ENCODE measurements around the gene ASTN2.

Gene ASTN2

GRCh38 chr9:116416421-116416820 lies 998.4 kb downstream of the ASTN2 start:
- DNase-seq (ENCODE audit: low spot score): no peak

- DNase-seq (ENCODE audit: low spot score): no peak
Measured at GRCh38 chr9:116414374-116414773, 1000.5 kb downstream of the ASTN2 start.

DNA sequence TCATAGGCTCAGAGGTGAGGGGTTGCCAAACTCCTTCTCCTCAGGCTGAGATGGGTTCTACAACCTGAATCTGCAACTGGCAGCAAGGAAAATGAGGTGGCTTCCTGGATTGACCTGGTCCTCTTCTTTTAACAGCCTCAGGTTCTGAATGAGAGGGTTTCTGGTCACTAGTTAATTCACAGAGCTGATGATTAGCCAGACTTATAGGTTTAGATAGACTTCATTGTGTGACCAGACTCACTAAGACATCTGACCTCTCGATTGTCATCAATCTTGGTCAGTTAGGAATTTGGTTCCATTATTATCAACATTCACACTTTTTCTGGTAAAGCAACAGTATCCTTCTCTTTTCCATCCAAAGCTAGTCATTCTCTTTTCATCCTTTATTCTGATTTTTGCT lies 1003.4 kb downstream of the ASTN2 start:
- DNase-seq (ENCODE audit: low spot score): no peak

- no peak for DNase-seq (ENCODE audit: low spot score)
Measured at GRCh38 chr9:116409638-116410037, 1005.2 kb downstream of the ASTN2 start.

DNA sequence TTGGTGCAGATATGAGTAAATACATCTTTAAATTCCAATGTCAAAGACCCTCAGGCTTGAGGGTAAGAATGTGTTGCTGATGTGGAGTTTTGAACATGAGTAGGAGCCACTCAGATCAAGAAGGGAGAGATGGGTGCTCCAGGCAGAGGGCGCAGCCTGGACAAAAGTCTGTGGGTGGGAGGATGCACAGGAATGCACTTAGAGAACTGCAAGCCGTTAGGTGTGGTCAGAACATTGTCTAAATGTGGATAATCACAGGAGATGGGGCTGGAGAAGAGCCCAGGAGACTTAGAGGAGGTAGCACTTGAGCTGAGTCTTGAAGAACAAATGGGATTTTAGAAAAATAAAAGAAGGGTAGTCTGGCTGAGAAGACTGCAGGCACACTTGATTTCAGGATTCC lies 1005.7 kb downstream of the ASTN2 start:
- DNase-seq (ENCODE audit: low spot score): no peak

DNA sequence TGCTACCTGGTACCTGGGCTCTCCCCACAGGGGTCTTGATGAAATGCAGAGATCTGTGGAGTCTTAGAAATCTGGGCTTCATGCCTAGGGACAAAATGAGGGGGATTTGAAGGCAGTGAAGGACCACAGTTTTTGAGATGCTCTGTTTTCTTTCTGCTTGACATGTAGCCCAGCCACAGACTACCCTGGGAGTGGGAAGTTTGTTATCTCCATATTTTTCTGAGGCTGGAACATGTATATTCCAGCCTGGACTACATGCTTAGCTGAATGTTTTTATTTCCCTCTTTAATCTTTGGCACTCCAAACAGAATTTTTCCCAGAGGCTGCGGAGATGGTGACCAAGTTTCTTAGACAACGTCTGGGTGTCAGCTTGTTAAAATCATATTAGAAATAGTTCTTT lies 1008.4 kb downstream of the ASTN2 start:
- DNase-seq (ENCODE audit: low spot score): no peak

GRCh38 chr9:116405321-116405720 lies 1009.5 kb downstream of the ASTN2 start:
- DNase-seq (ENCODE audit: low spot score): no peak

- DNase-seq (ENCODE audit: low spot score): no peak
Measured at GRCh38 chr9:116404228-116404627, 1010.6 kb downstream of the ASTN2 start.

DNA sequence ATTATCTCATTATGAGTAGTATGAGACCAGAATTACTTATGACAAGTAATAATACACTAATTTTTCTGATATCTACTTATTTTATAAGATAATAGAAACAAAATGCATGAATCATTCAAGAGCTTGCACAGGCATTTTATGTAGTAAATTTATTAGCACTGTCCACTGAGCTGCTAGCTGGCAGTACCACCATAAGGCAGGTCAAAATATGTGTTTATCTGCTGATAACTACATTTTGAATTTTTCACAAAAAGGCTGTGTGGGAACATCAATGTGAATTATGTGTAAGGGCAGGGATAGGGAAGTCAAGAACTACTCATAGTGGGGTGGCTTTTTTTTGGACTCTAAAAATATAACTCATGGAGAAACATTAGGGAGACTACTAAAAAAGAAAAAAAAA lies 1011.7 kb downstream of the ASTN2 start:
- DNase-seq (ENCODE audit: low spot score): no peak

DNA sequence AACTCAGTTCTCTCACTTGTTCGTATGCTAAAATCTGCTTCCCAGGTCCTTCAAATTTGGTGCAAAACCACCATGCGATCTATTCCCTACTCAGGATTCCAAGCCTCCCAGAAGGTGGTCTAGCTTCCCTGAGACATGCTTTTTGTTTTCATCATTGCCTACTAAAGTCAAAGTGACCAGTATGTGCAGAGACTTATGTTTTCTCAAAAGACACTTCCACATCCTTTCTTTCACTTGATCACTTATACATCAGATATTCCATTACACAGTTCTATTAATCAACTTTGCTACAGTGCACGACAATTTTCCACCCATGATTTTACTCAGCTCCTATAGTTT lies 1019.2 kb downstream of the ASTN2 start:
- no peak for DNase-seq (ENCODE audit: low spot score)

DNA sequence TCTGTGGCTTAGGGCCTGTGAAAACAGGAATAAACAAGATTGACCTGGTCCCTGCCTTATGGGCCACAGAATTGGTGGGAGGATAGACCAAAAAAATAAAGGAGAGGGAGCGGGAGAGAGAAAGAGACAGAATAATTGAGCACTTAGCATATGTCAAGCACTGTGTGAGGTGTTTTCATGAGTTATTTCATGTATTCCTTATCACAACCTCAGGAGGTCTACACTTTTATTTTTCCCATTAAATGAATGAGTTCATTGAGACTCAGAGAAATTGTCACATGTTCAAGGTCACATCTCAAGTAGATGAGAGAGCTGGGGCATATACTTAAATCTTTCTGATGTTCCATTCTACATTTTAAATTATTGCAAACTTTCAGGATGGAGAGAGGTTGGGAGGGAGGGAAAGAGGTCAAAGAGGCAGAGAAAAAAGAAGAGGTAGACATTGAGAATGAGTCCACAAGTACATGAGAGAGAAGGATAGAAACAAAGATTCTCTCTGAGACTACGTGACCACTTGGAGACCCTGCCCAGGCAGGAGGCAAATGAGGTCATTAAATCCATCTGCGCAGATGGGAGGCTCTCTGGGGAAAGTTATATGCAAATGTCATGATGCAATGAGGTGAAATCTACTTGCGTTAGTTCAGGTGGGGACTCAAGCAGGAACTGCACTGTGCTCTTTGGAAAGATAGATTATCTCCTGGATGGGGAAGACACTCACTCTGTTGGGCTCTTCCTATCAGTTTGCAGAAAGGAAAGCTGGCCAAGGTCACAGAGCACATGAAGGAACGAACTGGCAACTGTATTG lies 1019.8 kb downstream of the ASTN2 start:
- DNase-seq (ENCODE audit: low spot score): no peak

DNA sequence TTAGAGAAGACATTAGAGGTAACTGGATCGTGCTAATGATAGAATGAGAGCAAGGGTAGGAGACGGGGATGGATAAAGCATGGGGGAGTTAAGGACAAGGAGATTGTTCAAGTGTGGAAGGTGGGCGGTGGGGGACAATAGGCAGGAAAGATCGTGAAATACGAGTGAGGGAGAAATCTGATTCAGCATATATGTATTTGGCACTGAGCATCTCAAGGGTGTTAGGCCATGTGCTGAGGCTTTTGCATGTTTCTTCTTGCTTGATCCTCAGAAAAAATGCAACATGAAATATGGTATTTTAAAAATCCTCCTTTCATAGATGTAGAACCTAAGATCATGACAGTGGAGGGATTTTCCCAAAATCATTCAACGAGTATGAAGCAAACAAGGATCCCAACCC lies 1020.8 kb downstream of the ASTN2 start:
- no peak for DNase-seq (ENCODE audit: low spot score)

DNA sequence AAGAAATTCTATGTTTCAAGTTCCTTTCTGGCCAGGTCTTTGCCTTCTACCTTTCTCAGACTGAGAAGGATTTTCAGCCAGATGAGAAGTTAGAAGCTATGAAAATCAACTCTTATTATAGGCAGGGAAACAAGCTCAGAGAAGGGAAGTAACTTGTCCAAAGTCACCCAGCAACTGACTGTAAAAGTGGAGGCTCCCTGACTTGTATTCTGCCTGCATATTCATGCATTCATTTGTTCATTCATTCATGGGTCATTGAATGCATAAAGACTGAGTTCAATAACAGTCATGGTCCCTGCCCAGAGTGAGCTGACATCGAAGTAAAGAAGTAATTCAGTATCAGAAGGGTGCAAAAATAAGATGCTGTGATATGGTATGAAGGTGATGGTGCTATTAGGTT lies 1021.7 kb downstream of the ASTN2 start:
- no peak for DNase-seq (ENCODE audit: low spot score)

DNA sequence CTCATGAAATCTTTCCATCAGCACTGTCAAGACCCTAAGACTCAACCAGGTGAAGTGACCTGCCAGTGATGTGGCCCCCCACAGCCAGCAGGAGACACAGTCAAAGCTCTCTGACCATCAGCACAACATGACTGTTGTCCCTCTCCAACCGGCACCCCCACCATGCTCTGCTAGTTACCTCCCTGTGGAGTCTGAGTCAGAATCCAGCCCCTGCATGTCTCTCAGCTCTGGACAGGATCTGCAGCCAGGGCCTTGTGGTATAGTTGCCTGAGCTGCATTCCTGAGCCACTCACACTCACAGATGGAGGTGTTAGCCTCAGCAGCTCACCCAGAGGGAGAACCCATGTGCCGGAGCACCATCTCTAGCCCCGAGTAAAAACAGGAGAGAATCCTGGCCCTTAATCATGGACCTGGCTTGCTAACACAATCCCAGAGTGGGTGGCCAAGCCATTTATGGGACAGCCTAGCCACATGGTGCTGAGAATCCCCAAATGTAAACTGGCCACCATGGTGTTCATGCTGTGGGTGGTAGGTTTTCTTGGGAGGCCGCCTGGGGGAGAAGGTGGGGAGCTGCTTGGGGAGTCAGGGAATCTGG lies 1023.5 kb downstream of the ASTN2 start:
- no peak for DNase-seq (ENCODE audit: low spot score)

GRCh38 chr9:116390303-116391228 lies 1024.3 kb downstream of the ASTN2 start:
- DNase-seq (ENCODE audit: low spot score): no peak

DNA sequence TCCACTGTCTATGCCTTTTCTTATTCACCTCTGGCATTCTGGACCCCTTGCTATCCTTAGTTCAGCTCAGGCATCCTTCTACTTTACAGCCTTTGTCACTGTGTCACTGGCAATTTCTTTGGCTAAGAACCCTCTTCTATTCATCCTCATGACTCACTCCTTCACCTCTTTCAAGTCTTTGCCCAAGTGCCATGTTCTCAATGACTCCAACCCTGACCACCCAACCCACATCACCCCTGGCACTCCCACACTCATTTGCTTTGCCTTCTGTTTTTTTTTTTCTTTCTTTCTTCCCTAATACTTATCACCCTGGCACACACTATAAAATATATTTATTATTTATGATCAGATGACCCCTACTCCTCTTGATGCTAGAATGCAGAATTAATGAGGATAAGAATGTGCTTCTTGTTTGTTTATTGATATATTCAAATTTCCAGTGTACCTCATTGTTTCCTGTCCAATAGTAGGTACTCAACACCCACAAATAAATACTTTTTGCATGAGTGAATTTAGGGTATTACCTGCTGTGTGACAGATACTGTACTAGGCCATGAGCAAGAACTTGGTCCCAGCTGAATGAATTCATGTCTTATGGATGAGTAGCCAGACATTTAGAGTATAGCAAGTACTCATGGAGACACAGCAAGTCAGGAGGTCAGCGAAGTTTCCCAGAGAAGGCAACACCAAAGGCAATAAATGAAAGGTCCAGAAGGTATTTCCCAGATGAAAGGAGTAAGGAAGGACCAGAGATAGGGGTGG lies 1025.1 kb downstream of the ASTN2 start:
- no peak for DNase-seq (ENCODE audit: low spot score)

DNA sequence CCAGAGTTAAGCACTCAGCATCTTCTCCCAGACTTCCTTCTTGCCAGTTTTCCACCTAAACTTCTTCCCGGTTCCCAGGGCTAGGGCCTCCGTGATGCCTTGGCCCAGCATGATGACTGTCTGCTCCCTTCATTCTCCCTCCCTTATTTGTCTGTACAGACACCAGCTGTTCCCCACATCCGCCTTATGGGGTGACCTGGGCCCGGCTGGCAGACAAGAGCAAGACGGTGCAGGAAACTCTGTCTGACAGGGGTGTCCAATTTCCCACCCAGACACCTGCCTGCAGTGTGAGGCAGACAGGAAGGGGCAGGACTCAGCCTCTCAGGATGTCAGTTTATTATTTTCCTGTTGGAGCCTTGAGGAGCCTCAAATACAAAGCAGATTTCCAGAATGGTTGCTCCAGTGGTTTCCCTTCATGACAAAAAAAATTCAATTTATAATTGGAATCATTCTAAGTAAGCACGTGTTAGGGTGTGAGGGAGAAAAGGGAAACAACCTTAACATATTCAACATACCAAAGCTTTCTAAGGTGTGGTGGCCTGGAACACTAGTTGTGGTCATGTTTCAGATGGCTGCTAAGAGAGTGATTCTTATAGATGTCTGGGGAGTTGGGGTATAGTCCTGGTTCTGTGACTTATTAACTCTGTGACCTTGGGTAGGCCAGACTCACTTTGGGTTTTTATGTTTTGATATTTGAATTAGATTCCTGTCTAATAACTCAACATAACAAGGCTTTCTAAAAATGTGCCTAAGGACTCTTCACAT lies 1026.7 kb downstream of the ASTN2 start:
- no peak for DNase-seq (ENCODE audit: low spot score)

DNA sequence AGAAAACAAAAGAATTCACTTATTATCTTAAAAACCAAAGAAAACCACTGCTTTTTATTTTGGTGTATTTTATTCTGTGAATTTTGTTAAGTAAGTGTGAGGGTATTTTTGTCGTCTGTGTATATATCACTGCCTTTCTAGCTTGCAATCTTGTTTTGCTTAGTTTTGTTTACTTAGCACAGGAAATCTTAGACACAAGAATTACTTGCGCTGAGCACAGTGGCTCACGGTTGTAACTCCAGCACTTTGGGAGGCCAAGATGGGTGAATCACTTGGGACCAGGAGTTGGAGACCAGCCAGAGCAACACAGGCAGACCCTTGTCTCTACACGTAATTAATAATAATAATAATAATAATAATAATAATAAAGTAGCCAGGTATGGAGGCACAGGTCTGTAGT lies 1030.9 kb downstream of the ASTN2 start:
- no peak for DNase-seq (ENCODE audit: low spot score)

- DNase-seq (ENCODE audit: low spot score): no peak
Measured at GRCh38 chr9:116383133-116383532, 1031.7 kb downstream of the ASTN2 start.

GRCh38 chr9:116382053-116382452 lies 1032.8 kb downstream of the ASTN2 start:
- DNase-seq (ENCODE audit: low spot score): no peak

DNA sequence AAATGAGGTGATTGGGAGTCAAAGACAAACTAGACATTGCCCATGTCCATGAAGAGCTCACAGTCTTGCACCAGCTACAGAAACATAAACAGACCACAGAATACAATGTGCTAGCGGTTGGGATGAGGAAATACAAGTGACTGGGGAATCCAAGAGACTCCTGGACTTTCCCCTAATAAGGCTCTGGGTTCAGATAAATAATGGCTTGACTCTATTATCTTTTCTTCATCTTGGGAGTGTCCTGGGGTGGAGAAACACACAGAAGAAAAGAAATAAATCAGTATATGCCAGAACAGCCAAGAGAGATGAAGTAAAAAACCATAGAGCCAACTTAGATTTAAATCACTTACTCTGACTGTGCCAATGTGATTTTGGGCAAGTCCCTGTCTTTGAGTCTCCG lies 1033.5 kb downstream of the ASTN2 start:
- DNase-seq (ENCODE audit: low spot score): no peak
